Measurements from ENCODE around the gene CLIC5. TPM values are rescaled to one million over a fixed set of nuclear protein-coding genes. Genes with fewer than 3 reads are reported as not detected.

CLIC5 gene
- total and polyA plus RNA-seq, 2 of the 8 experiments (the other 6 are each of a cell fraction or from before 2014, with no cell fraction given) = 0.12 to 0.15 TPM

GRCh38 chr6:45911691-45912090, 104.0 kb downstream of the CLIC5 start:
- H2BK120ac ChIP-seq (replicated peaks; ENCODE audit: low read depth, low read length) = no peak overlapping the region
- no peaks in the 10 kb centered on the region for H3K23me2 ChIP-seq (ENCODE audit: low read depth, low read length)
- no peak overlapping the region for H2BK15ac ChIP-seq (ENCODE audit: low read length)
- no peak for DNase-seq (ENCODE audit: low read depth in 1 of 2, low spot score in 2 of 2)
- H3K4me2 ChIP-seq (ENCODE audit: insufficient read depth in 1 of 2, low read depth in 2 of 2, low read length in 2 of 2) = no peak overlapping the region
- H3K23ac ChIP-seq (ENCODE audit: insufficient read length) = no peak overlapping the region
- H2BK20ac ChIP-seq (ENCODE audit: low read length) = no peak overlapping the region
- no peak overlapping the region for H3K27ac ChIP-seq (ENCODE audit: low read depth, low read length)
- no peaks in the 10 kb centered on the region for H3K27me3 ChIP-seq (replicated peaks in 1 of 4; ENCODE audit: control insufficient read depth in 3 of 4, extremely low read depth in 1 of 4, insufficient read depth in 3 of 4, low read length in 3 of 4)
- H3K36me3 ChIP-seq (ENCODE audit: control insufficient read depth in 2 of 4, insufficient read depth in 4 of 4, low read length in 3 of 4) = no peaks in the 10 kb centered on the region
- WGBS, 2 experiments (ENCODE audit: extremely low coverage in 1 of 2, insufficient coverage in 1 of 2, insufficient read length in 1 of 2, insufficient replicate concordance in 2 of 2, low coverage in 1 of 2, low lambda C conversion rate in 2 of 2, missing lambda C conversion rate in 1 of 2) = 76% methylated on average over 7 of the region's 7 CpGs; no CpG with 5 or more reads in 1 of the 2 experiments
- no peak overlapping the region for H3K56ac ChIP-seq (replicated peaks; ENCODE audit: insufficient read length, low read depth, low read length)
- no peak overlapping the region for H4K91ac ChIP-seq (replicated peaks; ENCODE audit: insufficient read length, low read length)
- POLR2A ChIA-PET (ENCODE audit: partially characterized antibody) = no interaction called here
- FAIRE-seq = no peak
- no peaks in the 10 kb centered on the region for H3K4me1 ChIP-seq (replicated peaks in 1 of 4; ENCODE audit: control insufficient read depth in 3 of 4, insufficient read depth in 4 of 4, low read length in 3 of 4)
- H3K9me3 ChIP-seq (ENCODE audit: insufficient read depth in 2 of 2, low read depth in 1 of 2, low read length in 1 of 2) = no peaks in the 10 kb centered on the region
- no peak overlapping the region; the same call in 1 of the 2 replicates for H4K8ac ChIP-seq (ENCODE audit: extremely low read depth, insufficient read depth, low read length)
- H2BK12ac ChIP-seq (ENCODE audit: low read depth, low read length) = no peak overlapping the region
- no peak overlapping the region for H2AK5ac ChIP-seq (ENCODE audit: low read depth, low read length)
- TF ChIP-seq RBBP5 (IDR thresholded peaks at IDR 0.05; ENCODE audit: borderline replicate concordance, low read depth, low read length) (no peak), TCF12 (IDR thresholded peaks at IDR 0.05; ENCODE audit: low read depth, low read length) (no peak), USF2 (IDR thresholded peaks at IDR 0.05; ENCODE audit: low read length) (no peak), FOSL1 (IDR thresholded peaks at IDR 0.05; ENCODE audit: insufficient read depth, low read depth, low read length) (no peak), TAF1 (IDR thresholded peaks at IDR 0.05; ENCODE audit: low read depth, low read length) (no peak), SUZ12 (IDR thresholded peaks at IDR 0.05; ENCODE audit: low read length) (no peak), NANOG (IDR thresholded peaks at IDR 0.05; ENCODE audit: insufficient read depth, low read depth, low read length, poor library complexity, severe bottlenecking) (no peak), BCL11A (IDR thresholded peaks at IDR 0.05; ENCODE audit: low read depth in 2 of 2, low read length in 2 of 2) (no peak), NRF1 (IDR thresholded peaks at IDR 0.05; ENCODE audit: low read depth, low read length) (no peak), CBX5 (IDR thresholded peaks at IDR 0.05; ENCODE audit: low read depth, low read length) (no peak), CEBPB (IDR thresholded peaks at IDR 0.05; ENCODE audit: low read depth, low read length) (no peak), JUND (IDR thresholded peaks at IDR 0.05; ENCODE audit: low read length) (no peak), JUN (IDR thresholded peaks at IDR 0.05; ENCODE audit: low read depth, low read length) (no peak)
- CTCF ChIA-PET (ENCODE audit: partially characterized antibody) = interaction anchor here (0.8 to 3.1 kb wide), 2 partner anchors 11 to 410 kb away, joined by 3 to 21 read pairs; no protein-coding TSS in a partner anchor
- H4K20me1 ChIP-seq (replicated peaks in 1 of 2; ENCODE audit: control insufficient read depth in 1 of 2, insufficient read depth in 2 of 2, low read length in 2 of 2) = no peaks in the 10 kb centered on the region
- no peak overlapping the region for H3K18ac ChIP-seq (ENCODE audit: extremely low read depth, low read length)
- no peak overlapping the region for H2BK5ac ChIP-seq (ENCODE audit: low read depth, low read length)
- H3K79me2 ChIP-seq (ENCODE audit: control insufficient read depth in 1 of 2, insufficient read depth in 2 of 2, low read length in 2 of 2) = no peaks in the 10 kb centered on the region
- no peak overlapping the region for H3K4ac ChIP-seq (replicated peaks; ENCODE audit: insufficient read length, low read depth, low read length)
- H3K79me1 ChIP-seq (ENCODE audit: low read depth, low read length) = no peaks in the 10 kb centered on the region
- no peak overlapping the region for H3K4me3 ChIP-seq (ENCODE audit: extremely low read depth in 1 of 4, insufficient read depth in 2 of 4, low read depth in 3 of 4, low read length in 4 of 4)
- H2AFZ ChIP-seq (ENCODE audit: low read length) = no peak overlapping the region
- no peak overlapping the region for H4K5ac ChIP-seq (ENCODE audit: insufficient read length, low read depth, low read length)
- H3K9ac ChIP-seq (replicated peaks in 1 of 4; ENCODE audit: extremely low read depth in 1 of 4, low read depth in 3 of 4, low read length in 3 of 4) = no peak overlapping the region
- no peak overlapping the region for H3K14ac ChIP-seq (ENCODE audit: insufficient read length)

Measured in H1 (cell line).